Left lung (tissue), 10 donors: ENCODE measurements around the gene ABCA13. TPM values are rescaled to one million over a fixed set of nuclear protein-coding genes. Genes with fewer than 3 reads are reported as not detected.

Experiments
- ATAC-seq: fragments of 200-7000 bp; cut with Tn5 transposase; one replicate; pipeline ENCODE4 v1.9.1; 2020; ENCODE audit warnings: moderate library complexity
- DNase-seq, 4 donors: peaks; one replicate each; pipeline ENCODE4 v3.0.0-alpha.2; 2013 to 2020
- H3K27ac ChIP-seq, 2 donors: fragments of 200-600 bp; sonication (generic) in 1 of 2; one replicate each; pipeline versions ENCODE4 v1.5.0 to v1.8.0; 2020 to 2021
- H3K27me3 ChIP-seq, 2 donors: fragments of 200-600 bp; sonication (generic) in 1 of 2; one replicate each; pipeline versions ENCODE4 v1.5.0 to v1.8.0; 2020 to 2021
- H3K36me3 ChIP-seq, 2 donors: fragments of 200-600 bp; sonication (generic) in 1 of 2; one replicate each; pipeline versions ENCODE4 v1.5.0 to v1.8.0; 2020 to 2021
- H3K4me1 ChIP-seq, 2 donors: fragments of 200-600 bp; one replicate each; pipeline ENCODE4 v1.8.0; 2021
- H3K4me3 ChIP-seq, 2 donors: fragments of 200-600 bp; sonication (generic) in 1 of 2; one replicate each; pipeline versions ENCODE4 v1.5.0 to v1.8.0; 2020 to 2021; ENCODE audit warnings: mild to moderate bottlenecking in 1 of 2
- H3K9me3 ChIP-seq, 2 donors: fragments of 200-600 bp; sonication (generic) in 1 of 2; one replicate each; pipeline versions ENCODE4 v1.5.0 to v1.8.0; 2020 to 2021
- intact Hi-C, 2 donors: fragments of 100-400 bp; cut with DNase I; formaldehyde crosslinking; loops; one replicate each; pipeline versions ENCODE4 v1.11.2 to v1.14.2; 2022
- polyA plus RNA-seq, 6 donors: library from polyadenylated mRNA; unstranded; fragments of 120-200 nt; gene quantifications; one replicate each; pipeline ENCODE4 v1.2.1, GENCODE V29; 2013; ENCODE audit not compliant: insufficient read length in 6 of 6
- total RNA-seq, 2 donors: library from RNA; stranded (reverse); fragmentation: NEBNext Ultra II Directional; extraction: Animal tissue kit (Norgen Biotek cat#: 25700); gene quantifications; one replicate each; pipeline ENCODE4 v1.2.1, GENCODE V29; 2021
- TF ChIP-seq, protein P1 (sequence below), 2 donors: fragments of 200-600 bp; sonication (generic) in 1 of 2; IDR thresholded peaks; one replicate each; pipeline versions ENCODE4 v1.5.0 to v1.8.0; 2021; ENCODE audit warnings: antibody characterized with exemption in 2 of 2
- donor health status: DM: no; HTN: yes; CAD: no.
- donor health status: DM: no; HTN: no; CAD: no.

Gene ABCA13
- total and polyA plus RNA-seq, 8 donors: 0.55 to 2.9 (median 1.7) TPM

GRCh38 chr7:48611993-48612392 is 440.7 kb downstream of the ABCA13 start:
- intact Hi-C loops: no loop called here
- TF ChIP-seq, protein P1, sequence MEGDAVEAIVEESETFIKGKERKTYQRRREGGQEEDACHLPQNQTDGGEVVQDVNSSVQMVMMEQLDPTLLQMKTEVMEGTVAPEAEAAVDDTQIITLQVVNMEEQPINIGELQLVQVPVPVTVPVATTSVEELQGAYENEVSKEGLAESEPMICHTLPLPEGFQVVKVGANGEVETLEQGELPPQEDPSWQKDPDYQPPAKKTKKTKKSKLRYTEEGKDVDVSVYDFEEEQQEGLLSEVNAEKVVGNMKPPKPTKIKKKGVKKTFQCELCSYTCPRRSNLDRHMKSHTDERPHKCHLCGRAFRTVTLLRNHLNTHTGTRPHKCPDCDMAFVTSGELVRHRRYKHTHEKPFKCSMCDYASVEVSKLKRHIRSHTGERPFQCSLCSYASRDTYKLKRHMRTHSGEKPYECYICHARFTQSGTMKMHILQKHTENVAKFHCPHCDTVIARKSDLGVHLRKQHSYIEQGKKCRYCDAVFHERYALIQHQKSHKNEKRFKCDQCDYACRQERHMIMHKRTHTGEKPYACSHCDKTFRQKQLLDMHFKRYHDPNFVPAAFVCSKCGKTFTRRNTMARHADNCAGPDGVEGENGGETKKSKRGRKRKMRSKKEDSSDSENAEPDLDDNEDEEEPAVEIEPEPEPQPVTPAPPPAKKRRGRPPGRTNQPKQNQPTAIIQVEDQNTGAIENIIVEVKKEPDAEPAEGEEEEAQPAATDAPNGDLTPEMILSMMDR (IDR thresholded peaks at IDR 0.05): no peak
- H3K9me3 ChIP-seq: no peaks in the 10 kb centered on the region
- no peak for DNase-seq
- no peak overlapping the region for H3K4me3 ChIP-seq
- ATAC-seq: no peak
- H3K4me1 ChIP-seq: no peaks in the 10 kb centered on the region
- no peak overlapping the region for H3K27ac ChIP-seq
- peaks cover 0 to 3% of the 10 kb centered on the region in 2 donors for H3K36me3 ChIP-seq
- H3K27me3 ChIP-seq: no peaks in the 10 kb centered on the region

DNA sequence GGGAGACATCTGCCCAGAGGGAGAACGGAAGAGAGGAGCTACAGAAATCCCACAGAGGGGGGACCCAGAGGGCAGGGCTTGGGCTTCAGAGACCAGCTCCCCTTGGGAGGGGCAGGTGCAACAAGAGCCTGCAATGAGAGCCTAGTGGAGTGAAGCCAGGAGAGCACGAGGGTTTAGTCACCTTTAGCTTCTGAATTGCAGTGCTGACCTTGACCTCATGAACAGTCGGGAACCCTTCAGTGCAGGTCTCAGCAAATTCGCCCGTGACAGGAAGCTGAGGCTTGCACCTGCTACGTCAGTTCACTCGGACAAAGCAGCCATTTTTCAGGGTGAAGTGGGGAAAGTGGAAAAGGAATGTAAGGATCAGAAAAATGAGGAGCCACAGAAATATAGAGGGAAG is 446.2 kb downstream of the ABCA13 start:
- intact Hi-C loops: no loop called here
- Histone ChIP-seq H3K9me3 (no peaks in the 10 kb centered on the region), H3K4me3 (no peak overlapping the region), H3K27me3 (no peaks in the 10 kb centered on the region), H3K27ac (no peak overlapping the region), H3K4me1 (no peaks in the 10 kb centered on the region), H3K36me3 (no peaks in the 10 kb centered on the region)
- no peak for ATAC-seq
- DNase-seq: peak in 1 of 4 donors; percentile 18
- TF ChIP-seq, protein P1 (IDR thresholded peaks at IDR 0.05): no peak

DNA sequence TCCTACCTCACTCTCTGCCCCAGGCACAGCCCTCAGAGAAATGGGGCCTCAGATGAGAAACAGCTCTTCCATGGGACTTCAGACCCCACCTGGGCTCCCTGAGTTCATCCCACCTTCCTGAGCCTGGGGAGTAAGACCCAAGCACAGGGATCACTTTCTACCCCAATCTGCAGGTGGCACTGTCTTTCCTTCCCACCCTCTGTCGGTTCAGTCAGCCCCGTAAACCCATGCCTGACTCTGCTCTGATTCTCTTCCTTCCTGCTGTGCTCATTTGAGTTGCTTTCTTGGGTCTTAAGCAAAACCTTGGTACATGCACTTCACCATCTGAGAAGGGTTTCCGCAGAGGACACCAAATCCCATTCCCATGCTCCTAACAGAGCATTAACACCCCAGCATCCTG is 446.7 kb downstream of the ABCA13 start:
- H3K4me1 ChIP-seq: no peaks in the 10 kb centered on the region

GRCh38 chr7:48621076-48621475 is 449.8 kb downstream of the ABCA13 start:
- TF ChIP-seq, protein P1 (IDR thresholded peaks at IDR 0.05): no peak
- no peak overlapping the region for H3K4me3 ChIP-seq
- no peaks in the 10 kb centered on the region for H3K27me3 ChIP-seq
- no peaks in the 10 kb centered on the region for H3K4me1 ChIP-seq
- H3K9me3 ChIP-seq: no peaks in the 10 kb centered on the region
- DNase-seq: peak in 2 of 4 donors; percentile 15 to 31
- H3K36me3 ChIP-seq: no peaks in the 10 kb centered on the region
- no peak for ATAC-seq
- intact Hi-C loops: loop anchor here in 1 of 2 donors (10.0 kb wide), 1 partner anchor 444 kb away; no protein-coding TSS in a partner anchor
- no peak overlapping the region for H3K27ac ChIP-seq

More for the DNA sequence above, 446.7 kb downstream of the ABCA13 start:
- no peak for ATAC-seq
- no peaks in the 10 kb centered on the region for H3K36me3 ChIP-seq
- DNase-seq: no peak
- no peaks in the 10 kb centered on the region for H3K9me3 ChIP-seq
- H3K27ac ChIP-seq: no peak overlapping the region
- TF ChIP-seq, protein P1 (IDR thresholded peaks at IDR 0.05): no peak
- H3K27me3 ChIP-seq: no peaks in the 10 kb centered on the region
- no peak overlapping the region for H3K4me3 ChIP-seq
- intact Hi-C loops: no loop called here

- Histone ChIP-seq H3K27ac (no peak overlapping the region), H3K4me3 (no peak overlapping the region), H3K27me3 (no peaks in the 10 kb centered on the region), H3K4me1 (no peaks in the 10 kb centered on the region), H3K9me3 (no peaks in the 10 kb centered on the region), H3K36me3 (no peaks in the 10 kb centered on the region)
- no peak for DNase-seq
- TF ChIP-seq, protein P1 (IDR thresholded peaks at IDR 0.05): no peak
- ATAC-seq: no peak
- intact Hi-C loops: loop anchor here in 1 of 2 donors (10.0 kb wide), 1 partner anchor 438 kb away; no protein-coding TSS in a partner anchor
Measured at GRCh38 chr7:48627164-48627563, 455.9 kb downstream of the ABCA13 start.
